ENCODE data around the gene MAL. TPM values are rescaled to one million over a fixed set of nuclear protein-coding genes. Genes with fewer than 3 reads are reported as not detected.
"Not testable (repeated sequence)": the region's sequence is repeated elsewhere in the genome, so short reads cannot be mapped to it uniquely, and the experiment has no call there.

Gene MAL
- total RNA-seq, 2 experiments from 2014 or later = 29.5 to 30.7 TPM

- CTCF ChIA-PET = interaction anchor here (0.6 to 7.1 kb wide), 6 partner anchors 20 to 51 kb away, joined by 3 to 92 read pairs (median 4); partner anchors contain the start of gene MAL
- POLR2A ChIA-PET = no interaction called here
Observed at GRCh38 chr2:95073856-95074662, 48.6 kb downstream of the MAL start.

- POLR2A ChIA-PET = no interaction called here
- CTCF ChIA-PET = interaction anchor here (0.9 to 7.1 kb wide), 5 partner anchors 21 to 51 kb away, joined by 4 to 92 read pairs (median 12); partner anchors contain the start of gene MAL
Observed at GRCh38 chr2:95074663-95075439, 49.3 kb downstream of the MAL start.

GRCh38 chr2:95075440-95076132, 50.1 kb downstream of the MAL start:
- POLR2A ChIA-PET = no interaction called here
- CTCF ChIA-PET = interaction anchor here (1.1 to 7.1 kb wide), 7 partner anchors 12 to 89 kb away, joined by 3 to 92 read pairs (median 11); partner anchors contain the start of gene MAL

GRCh38 chr2:95076705-95077529, 51.4 kb downstream of the MAL start:
- ChIA-PET POLR2A (interaction anchor here (0.9 kb wide), 1 partner anchor 14 kb away, joined by 3 read pairs; no protein-coding TSS in a partner anchor), CTCF (interaction anchor here (0.7 to 7.1 kb wide), 12 partner anchors 11 to 90 kb away, joined by 3 to 92 read pairs (median 6); partner anchors contain the start of genes MAL and MRPS5)

GRCh38 chr2:95077530-95077825, 52.0 kb downstream of the MAL start:
- ChIA-PET CTCF (interaction anchor here (1.3 to 7.1 kb wide), 5 partner anchors 33 to 53 kb away, joined by 3 to 92 read pairs (median 12); partner anchors contain the start of genes MAL and MRPS5), POLR2A (no interaction called here)

GRCh38 chr2:95077861-95078603, 52.5 kb downstream of the MAL start:
- ChIA-PET POLR2A (interaction anchor here (0.6 to 0.7 kb wide), 2 partner anchors 28 to 53 kb away, joined by 3 to 5 read pairs; no protein-coding TSS in a partner anchor), CTCF (interaction anchor here (0.7 to 7.1 kb wide), 5 partner anchors 21 to 66 kb away, joined by 3 to 92 read pairs (median 4); partner anchors contain the start of genes MAL and MRPS5)

GRCh38 chr2:95079199-95079683, 53.7 kb downstream of the MAL start:
- ChIA-PET CTCF (interaction anchor here (0.9 to 7.1 kb wide), 13 partner anchors 7 to 64 kb away, joined by 3 to 92 read pairs (median 3); partner anchors contain the start of gene MAL), POLR2A (no interaction called here)

- ChIA-PET POLR2A (no interaction called here), CTCF (no interaction called here)
Observed at GRCh38 chr2:95082477-95082876, 57.0 kb downstream of the MAL start.

- CTCF ChIA-PET = no interaction called here
Observed at GRCh38 chr2:95086017-95086416, 60.5 kb downstream of the MAL start.

GRCh38 chr2:95087379-95087778, 61.9 kb downstream of the MAL start:
- ChIA-PET POLR2A (no interaction called here), CTCF (no interaction called here)

More at GRCh38 chr2:95086017-95086416, 60.5 kb downstream of the MAL start:
- POLR2A ChIA-PET = no interaction called here

GRCh38 chr2:95091885-95092555, 66.5 kb downstream of the MAL start:
- POLR2A ChIA-PET = no interaction called here

GRCh38 chr2:95098273-95098672, 72.8 kb downstream of the MAL start:
- CTCF ChIA-PET = interaction anchor here (0.5 kb wide), 1 partner anchor 20 kb away, joined by 3 read pairs; no protein-coding TSS in a partner anchor
- POLR2A ChIA-PET = not testable (repeated sequence)

More at GRCh38 chr2:95091885-95092555, 66.5 kb downstream of the MAL start:
- CTCF ChIA-PET = no interaction called here

GRCh38 chr2:95099910-95100309, 74.4 kb downstream of the MAL start:
- ChIA-PET POLR2A (no interaction called here), CTCF (no interaction called here)

Other genes with a start within 250 kb of the MAL start
- not detected for gene TEKT4, start 154.3 kb upstream of the MAL start, total RNA-seq
- gene MRPS5, start 96.1 kb downstream of the MAL start, total RNA-seq = 10 to 100 TPM; 83.5 to 84.0 TPM
- gene ZNF514, start 134.1 kb downstream of the MAL start, total RNA-seq = 10 to 100 TPM; 10.1 to 11.6 TPM
- gene ZNF2, start 140.1 kb downstream of the MAL start, total RNA-seq = 1 to 10 TPM; 5.0 TPM
- 1 to 10 TPM; 3.4 to 4.3 TPM for gene ZNF892, start 181.8 kb downstream of the MAL start, total RNA-seq
- gene PROM2, start 248.7 kb downstream of the MAL start, total RNA-seq = under 1 TPM; 0.25 to 0.48 TPM